GM18873 (cell line): ENCODE measurements around the gene ANK2.
"Not testable (repeated sequence)": the region's sequence is repeated elsewhere in the genome, so short reads cannot be mapped to it uniquely, and the experiment has no call there.

Experiments used
- ATAC-seq: cut with Tn5 transposase; IDR thresholded peaks from one replicate; pipeline ENCODE4 v1.9.1; 2021; ENCODE audit warnings: mild to moderate bottlenecking, moderate library complexity, moderate number of reproducible peaks; ENCODE audit not compliant: unreplicated experiment, low FRiP score

The ANK2 gene

DNA sequence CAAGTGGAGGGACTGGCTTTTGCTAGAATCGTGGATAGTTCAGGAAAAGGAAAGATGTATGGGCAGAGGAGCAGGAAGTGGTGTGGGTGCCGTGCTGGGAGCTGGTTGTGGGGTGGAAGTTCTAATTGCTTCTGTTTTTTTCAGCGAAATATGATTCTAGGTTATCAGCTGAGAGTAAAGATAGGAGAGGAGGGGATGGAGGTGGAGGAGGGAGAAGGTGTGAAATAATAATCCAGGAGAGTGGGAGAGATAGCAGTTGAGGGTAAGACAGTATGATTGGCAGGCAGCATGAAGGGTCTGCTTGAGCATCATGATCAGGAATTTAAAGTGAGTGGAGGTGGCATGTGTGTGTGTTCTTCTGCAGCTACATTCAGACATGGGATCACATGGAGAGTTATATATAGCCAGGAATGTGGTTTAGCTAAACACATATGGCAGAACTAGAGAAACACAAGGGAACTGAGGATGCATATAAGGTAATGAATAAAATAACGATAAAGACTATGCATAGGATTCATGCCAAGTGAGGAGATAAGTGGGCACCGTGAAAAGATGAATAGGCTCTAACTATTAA lies 133.7 kb downstream of the ANK2 start:
- ATAC-seq: no peak

DNA sequence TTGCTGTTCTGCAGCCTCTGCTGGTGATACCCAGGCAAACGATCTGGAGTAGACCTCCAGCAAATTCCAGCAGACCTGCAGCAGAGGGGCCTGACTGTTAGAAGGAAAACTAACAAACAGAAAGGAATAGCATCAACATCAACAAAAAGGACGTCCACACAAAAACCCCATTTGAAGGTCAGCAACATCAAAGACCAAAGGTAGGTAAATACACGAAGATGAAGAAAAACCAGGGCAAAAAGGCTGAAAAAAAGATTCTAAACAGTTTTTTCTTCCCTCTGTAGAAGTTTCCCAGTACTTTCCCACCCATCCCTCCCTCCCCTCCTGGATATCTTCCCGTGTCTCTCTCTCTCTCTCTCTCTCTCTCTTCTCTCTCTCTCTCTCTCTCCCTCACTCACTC lies 136.8 kb downstream of the ANK2 start:
- not testable (repeated sequence) for ATAC-seq

DNA sequence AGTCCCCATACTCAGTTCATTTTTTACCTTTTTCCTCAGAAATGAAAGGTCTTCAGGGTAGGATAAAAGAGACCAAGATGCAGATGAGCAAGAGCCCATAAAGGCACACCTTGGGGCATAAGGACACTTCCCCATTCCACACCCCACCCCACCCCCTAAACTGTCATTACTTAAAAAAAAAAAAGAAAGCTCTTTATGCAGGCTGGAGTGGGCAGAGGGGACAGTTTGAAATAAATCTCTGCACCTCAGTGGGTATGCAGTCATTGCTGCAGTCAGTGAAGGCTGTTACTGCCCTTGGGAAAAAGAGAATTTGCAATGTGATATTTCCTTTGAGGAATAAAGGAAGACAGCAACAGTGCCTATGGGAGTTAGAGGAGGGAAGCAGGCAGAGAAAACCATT lies 137.5 kb downstream of the ANK2 start:
- ATAC-seq: no peak

DNA sequence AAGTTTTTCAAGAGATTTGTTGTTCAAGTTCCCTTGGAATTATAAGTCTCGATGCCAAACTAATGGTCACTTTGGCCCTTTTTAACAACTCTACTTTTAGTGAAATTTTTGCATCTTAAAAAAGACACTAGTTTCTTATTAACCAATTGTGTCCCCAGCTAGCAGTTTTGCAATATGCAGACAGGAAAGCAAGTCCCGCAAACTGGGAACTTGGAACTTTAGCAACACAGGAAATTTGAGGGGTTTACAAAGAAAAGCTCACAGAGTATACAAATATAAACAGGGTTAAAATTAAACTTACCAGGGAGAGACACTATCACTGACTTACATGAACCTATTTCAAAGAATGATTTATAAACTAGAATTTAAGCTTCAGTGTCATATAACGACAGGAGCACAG lies 137.9 kb downstream of the ANK2 start:
- no peak for ATAC-seq

DNA sequence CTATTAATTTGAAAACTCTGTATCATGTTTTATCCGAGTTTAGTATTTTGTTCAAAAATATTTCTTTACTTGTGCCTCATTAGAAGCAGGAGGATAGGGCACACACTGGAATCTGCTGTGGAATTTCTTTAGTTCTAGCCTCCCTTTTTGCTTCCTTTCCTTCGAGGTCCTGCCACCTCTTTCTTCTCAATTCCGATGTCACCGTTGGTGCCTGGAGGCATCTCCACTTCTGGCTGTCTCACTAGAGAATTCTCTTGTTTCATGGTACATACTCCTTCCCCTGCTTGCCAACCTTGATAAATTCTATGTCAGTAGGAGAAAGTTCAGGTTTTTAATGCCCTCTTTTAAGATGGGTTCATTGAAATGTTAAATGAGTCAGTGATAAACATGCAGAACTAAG lies 140.1 kb downstream of the ANK2 start:
- no peak for ATAC-seq

DNA sequence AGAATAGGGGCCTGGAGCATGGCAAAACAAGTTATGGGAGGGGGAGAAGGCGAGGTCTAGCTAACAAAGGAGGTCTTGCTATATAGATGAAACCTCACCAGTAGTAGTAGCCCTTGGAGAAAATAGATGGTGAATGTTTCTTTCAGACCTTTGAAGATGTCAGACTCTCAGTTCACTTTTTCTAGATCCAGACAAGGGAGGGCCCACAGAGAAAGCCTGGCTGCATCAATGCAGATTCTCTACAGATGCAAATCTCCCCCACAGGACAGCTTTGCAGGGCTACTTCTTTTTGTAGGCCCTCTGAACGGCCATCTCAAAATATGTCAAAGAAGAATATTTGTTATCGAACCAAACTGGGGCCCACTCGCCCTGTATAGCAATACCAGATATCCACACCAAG lies 159.7 kb downstream of the ANK2 start:
- no peak for ATAC-seq

DNA sequence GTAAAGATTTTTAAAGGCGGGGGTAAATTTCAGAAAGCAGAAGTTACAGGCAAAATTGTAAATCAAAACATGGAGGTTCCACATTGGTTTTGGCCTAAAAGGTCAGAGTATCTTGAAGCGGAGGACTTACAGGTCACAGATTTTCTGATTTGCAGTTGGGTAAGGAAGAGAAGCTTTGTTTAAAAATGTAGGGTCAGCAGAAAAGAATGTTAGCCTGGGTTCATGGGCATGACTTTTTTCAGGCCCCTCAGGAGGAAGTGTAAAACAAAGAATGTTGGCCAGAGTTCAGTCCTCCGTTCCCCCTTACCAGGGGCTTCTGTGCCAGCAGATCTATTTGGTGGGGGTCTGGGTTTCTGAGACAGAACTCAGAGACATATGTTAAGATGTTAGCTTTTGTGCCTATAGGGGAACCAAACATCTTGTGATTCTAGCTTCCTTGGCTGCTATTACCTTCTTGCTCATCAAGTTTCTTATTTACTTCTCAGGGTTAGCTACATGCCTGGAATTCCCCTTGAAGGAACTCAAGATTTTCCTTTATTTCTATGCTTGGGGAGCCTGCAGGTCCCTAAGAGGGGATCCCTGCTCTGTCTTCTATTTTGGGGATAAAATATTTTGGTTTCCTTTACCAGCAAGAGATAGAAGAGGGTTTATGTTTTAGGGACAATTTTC lies 160.3 kb downstream of the ANK2 start:
- no peak for ATAC-seq

DNA sequence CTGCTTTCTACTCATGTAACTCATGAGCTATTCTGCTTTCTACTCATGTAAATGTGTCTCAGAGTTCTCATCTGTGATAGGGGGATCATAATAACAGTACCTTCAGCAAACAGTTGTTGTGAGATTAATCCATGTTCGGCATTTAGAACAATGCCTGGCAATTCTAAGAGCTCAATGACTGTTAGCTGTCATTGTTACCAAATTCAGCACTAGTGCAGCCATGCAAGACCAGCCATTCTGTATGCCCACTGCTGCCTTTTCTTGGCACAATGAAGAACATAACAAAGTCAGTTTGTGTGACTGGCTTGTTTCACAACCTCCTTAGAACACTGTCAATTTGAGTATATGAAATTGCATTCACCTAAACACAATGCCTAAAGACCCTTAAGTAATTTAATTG lies 163.2 kb downstream of the ANK2 start:
- no peak for ATAC-seq

DNA sequence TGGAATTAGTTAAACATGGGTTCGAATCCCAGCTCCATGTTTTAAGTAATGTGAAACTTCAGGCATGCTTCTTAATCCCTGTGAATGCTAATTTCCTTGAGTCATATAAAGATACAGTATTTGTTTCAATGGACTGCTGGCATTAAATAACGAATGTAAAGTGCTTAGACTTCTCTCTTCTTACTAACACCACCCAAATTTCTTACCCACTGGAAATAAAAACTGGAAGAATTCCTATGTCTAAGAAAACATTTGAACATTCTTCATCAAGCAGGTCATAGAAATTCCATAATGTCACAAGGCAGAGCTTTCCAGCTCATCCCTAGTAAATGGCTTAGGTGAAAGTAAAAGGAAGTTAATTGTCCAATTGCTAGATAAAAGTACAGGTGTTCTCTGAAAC lies 172.5 kb downstream of the ANK2 start:
- ATAC-seq: no peak

DNA sequence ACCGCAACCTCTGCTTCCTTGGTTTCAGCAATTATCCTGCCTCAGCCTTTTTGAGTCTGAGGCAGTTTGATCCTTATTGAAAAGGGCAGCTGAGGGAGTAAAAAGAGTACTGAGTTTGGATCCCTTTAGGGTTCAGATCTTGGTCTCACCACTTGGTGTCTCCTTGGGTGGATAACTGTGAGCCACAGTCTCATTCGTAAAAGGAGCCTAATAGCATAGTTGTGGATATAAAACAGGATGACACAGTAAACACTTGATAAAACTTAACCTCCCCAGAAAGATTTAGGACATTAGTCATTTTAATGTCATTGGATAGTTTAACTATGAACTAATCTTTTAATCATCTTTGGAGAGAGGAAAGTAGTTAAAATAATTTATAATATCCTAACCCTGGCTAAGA lies 173.0 kb downstream of the ANK2 start:
- no peak for ATAC-seq

DNA sequence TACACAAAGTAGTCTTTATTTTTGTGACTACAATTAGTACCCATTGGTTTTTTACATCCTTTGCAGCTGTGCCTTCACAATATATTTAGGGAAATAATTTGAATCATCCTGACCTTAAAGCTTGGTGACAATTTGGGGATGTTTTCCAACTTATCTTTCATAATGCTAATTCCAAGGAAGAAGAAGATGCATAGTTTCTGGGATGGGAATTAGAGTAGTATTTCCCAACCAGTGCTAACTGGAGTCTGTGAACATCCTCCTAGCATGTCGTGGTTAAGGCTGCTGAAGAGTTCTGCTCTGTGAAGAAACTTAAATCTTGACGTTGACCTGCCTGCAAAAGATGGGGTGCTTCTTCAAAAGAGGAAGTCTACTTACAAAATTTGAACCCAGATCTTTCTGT lies 173.5 kb downstream of the ANK2 start:
- ATAC-seq: no peak

DNA sequence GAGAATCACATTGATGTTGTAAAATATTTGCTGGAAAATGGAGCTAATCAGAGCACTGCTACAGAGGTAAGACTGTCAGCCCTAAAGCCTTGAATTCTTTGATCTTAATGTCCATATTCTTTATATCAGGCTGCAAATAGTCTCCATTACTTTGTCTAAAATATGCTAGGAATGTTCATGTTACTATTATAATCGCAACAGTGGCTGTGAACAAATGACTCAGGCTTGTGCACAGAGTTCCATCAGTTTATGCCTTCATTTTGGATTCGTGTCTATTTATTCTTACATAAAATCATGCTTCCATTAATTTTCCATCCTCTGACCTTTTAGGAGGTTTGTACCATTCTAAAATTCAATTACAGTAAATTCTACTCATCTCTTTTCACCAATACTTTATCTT lies 182.7 kb downstream of the ANK2 start:
- ATAC-seq: no peak

DNA sequence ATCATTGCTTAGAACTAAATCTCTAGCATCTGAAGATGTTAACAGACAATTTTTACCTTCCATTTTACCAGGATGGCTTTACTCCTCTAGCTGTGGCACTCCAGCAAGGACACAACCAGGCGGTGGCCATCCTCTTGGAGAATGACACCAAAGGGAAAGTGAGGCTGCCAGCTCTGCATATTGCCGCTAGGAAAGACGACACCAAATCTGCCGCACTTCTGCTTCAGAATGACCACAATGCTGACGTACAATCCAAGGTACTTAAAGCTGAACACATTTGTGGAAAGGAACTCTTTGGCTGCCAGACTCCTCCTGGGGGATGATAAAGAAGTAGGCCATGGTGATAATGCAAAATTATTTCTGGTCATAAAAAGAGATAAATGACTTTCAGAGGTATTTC lies 187.5 kb downstream of the ANK2 start:
- no peak for ATAC-seq

DNA sequence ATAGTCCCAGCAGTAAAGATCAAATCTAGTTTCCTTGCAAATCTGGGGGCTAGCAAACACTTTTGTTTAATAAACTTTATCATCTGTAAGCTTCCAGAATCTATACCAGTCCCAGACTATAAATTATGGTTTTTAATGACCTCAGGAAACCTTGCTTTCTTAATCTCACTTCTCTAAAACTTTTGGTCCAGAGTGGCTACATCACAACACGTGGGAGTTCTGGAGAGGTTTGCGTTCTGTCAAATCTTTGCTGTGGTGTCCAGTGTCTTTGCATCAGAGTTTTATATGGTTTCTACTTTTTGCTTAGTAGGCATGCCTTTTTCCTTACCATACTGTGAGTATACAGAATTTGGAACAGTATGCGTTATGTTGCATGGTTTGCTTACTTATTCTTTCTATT lies 193.9 kb downstream of the ANK2 start:
- ATAC-seq: no peak

DNA sequence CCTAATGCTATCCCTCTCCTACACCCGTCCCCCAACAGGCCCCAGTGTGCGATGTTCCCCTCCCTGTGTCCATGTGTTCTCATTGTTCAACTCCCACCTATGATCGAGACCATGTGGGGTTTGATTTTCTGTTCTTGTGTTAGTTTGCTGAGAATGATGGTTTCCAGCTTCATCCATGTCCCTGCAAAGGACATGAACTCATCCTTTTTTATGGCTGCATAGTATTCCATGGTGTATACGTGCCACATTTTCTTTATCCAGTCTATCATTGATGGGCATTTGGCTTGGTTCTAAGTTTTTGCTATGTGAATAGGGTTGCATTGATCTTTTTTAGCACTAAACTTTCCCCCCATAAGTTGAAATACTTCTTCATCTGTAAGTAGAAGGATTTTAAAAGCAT lies 195.3 kb downstream of the ANK2 start:
- ATAC-seq: not testable (repeated sequence)

DNA sequence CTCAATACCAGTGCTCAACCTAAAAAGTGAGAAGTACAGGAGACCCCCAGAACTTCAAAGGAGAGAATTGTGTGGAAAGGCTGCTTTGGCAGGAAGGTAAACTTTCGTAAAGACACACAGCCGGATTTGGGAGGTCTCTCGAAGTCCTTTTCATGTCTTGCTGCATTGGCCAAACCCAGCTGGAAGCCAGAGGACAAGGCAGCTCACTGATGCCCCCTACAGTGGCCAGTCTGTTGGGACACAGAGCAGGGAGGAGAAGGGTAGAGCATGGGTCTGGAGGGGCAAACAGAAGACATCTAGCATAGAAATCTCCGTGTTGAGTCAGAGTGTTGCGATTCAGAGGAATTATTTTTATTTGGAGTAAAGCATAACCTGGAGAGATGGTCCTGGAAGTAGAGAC lies 198.9 kb downstream of the ANK2 start:
- ATAC-seq: no peak

DNA sequence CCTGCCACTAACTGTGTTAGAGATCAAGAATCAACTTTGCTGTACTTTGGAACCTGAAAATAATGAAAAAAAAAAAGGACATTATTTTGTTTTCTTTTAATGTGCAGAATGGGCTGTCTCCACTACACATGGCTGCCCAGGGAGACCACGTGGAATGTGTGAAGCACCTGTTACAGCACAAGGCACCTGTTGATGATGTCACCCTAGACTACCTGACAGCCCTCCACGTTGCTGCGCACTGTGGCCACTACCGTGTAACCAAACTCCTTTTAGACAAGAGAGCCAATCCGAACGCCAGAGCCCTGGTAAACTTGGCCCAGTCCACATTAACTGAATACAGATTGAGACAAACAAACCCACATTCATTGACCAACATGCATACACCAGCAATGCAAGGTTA lies 206.2 kb downstream of the ANK2 start:
- no peak for ATAC-seq

DNA sequence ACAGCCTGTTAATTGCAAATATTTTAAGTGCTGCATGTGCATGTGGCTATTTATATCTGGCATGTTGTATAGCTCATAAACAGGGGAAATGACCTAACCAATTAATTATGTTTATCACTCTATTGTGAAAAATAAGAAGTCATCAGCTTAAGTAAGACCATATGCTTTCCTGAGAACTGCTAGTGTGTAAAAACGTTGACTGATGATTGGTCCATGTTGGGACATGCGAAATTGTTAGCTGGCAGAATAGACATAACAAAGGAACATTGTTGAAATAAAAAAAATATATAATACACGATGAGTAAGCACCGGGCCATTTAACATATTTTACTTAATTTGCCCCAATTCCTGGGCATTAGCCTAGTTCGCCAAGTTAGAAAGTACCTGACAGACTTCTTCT lies 207.5 kb downstream of the ANK2 start:
- ATAC-seq: no peak

DNA sequence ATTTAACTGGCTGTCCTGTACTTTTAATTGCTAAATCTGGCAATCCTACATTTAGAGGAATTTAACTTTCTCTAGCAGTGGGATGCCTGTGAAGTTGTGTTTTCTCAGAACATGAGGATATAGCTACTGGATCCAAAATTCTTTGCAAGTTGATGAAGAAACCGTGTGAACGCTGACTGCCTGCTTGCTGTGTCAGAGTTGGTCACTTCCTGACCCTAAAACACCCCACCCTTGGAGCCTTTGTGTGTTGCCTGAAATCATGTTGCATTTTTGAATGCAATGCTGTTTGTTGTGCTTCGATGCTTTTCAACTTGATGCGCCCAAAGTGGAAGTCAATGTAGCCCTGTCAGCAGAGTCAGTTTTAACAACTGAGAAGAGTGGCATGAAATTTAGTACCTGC lies 211.2 kb downstream of the ANK2 start:
- ATAC-seq: no peak

DNA sequence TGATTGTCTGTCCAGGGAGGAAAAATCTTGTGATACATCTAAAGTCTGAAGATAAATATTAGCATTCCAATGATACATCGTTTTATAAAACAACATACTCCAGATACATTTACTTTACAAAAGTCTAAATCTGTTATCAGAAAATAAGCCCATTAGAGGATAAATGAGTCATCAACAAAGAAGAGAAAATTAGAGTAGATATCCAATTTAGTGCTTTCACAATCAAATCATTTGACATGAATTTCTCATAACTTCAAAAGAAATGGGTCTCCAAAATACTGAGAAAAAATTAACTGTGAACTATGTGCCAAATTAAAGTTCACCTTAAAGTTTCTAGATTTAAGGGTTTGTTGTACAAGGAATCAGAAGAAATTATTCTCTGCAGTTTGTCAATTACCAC lies 213.8 kb downstream of the ANK2 start:
- ATAC-seq: no peak

DNA sequence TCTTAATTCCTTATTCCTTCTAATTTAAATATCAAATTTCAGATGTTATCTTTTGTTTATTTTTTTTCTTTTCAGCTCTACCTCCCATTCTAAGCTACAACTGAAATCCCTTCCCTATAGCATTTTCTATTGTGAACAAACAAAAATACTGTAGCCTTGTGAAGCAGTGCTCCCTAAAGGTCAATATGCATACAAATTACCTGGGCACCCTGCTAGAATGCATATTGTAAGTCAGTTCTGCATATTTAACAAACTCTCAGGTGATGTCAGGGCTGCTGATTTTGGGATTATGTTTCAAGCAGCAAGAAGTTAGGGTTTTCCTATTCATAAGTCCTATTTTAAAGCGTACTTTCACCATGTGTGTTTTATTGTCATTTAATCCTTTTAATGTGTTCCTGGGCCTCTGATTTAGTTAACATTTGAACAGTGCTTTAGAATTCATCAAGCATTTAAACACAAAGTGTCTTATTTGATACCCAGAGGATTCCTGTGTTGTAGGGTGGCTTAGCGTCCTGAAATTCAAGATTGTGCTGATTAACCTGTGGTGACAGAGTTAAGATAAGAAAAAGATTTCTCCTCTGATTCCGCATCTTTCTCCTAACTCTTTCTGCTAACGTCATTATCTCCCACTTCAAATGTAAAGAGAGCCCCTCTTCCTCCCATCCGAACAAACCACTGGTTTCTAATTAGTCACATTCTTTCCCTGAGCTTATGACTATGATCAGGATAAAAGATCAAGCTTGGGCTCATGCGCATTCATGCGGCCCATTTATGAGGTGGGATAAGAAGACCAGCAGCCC lies 221.3 kb downstream of the ANK2 start:
- ATAC-seq: no peak

DNA sequence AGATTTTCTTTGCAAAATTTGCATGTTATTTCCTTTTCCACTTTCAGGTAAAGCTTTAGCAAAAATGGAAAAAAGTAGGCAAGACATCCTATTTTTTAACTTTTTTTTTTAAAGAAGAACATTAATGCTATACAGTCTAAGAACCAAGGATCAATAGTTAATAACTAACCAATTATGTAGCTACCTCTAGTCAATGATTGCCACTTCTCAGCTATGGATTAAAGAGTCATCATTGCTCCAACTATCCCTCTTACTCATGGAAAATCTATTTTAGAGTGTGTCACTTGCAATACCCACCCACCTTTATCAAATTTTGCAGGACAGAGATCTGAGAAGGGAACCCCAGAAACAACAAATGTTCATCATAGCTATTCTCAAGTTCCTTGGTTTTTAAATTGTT lies 223.1 kb downstream of the ANK2 start:
- no peak for ATAC-seq
